SK-N-SH (cell line): ENCODE data around the gene GATB.

ENCODE experiments used
- CTCF ChIP-seq: fragments of 200-600 bp; sonication (generic); IDR thresholded peaks from 2 replicates; pipeline ENCODE4 v1.6.1; 2017; ENCODE audit warnings: antibody characterized with exemption, mild to moderate bottlenecking, moderate library complexity
- MAX ChIP-seq: IDR thresholded peaks from 2 replicates; pipeline ENCODE4 v1.4.0; 2012; ENCODE audit warnings: low read depth

GRCh38 chr4:151744614-151745013 is 16.2 kb downstream of the GATB start:
- TF ChIP-seq CTCF (no peak), MAX (0 out of 2 replicates have a peak, but pooled peaks have one; percentile 35)
